SKM-1 (cell line): ENCODE data around the gene FAM229B.
"Not testable (repeated sequence)": the region's sequence is repeated elsewhere in the genome, so short reads cannot be mapped to it uniquely, and the experiment has no call there.

ENCODE experiments used
- DNase-seq: peaks from one replicate; lab custom pipeline; 2025; ENCODE audit not compliant: unreplicated experiment; lab: John Stamatoyannopoulos, UW

Gene FAM229B

GRCh38 chr6:112062966-112063365, 24.4 kb upstream of the FAM229B start:
- DNase-seq = no peak

- DNase-seq = no peak
These were observed 21.9 kb upstream of the FAM229B start for GRCh38 chr6:112065426-112065986.

- no peak for DNase-seq
These were observed 20.8 kb upstream of the FAM229B start for GRCh38 chr6:112066606-112067005.

GRCh38 chr6:112081569-112081968, 5.8 kb upstream of the FAM229B start:
- no peak for DNase-seq

- no peak for DNase-seq
These were observed 1.9 kb upstream of the FAM229B start for GRCh38 chr6:112085286-112086065.

- DNase-seq = peak; percentile 34
These were observed 651 bp upstream of the FAM229B start for GRCh38 chr6:112086744-112087135.

- DNase-seq = no peak
These were observed 525 bp downstream of the FAM229B start for GRCh38 chr6:112087916-112088315.

- no peak for DNase-seq
These were observed 9.5 kb downstream of the FAM229B start for GRCh38 chr6:112096901-112097300.

GRCh38 chr6:112100561-112100960, 13.2 kb downstream of the FAM229B start:
- no peak for DNase-seq

GRCh38 chr6:112106026-112106425, 18.6 kb downstream of the FAM229B start:
- DNase-seq = not testable (repeated sequence)

GRCh38 chr6:112106562-112106961, 19.2 kb downstream of the FAM229B start:
- DNase-seq = no peak

- no peak for DNase-seq
These were observed 21.9 kb downstream of the FAM229B start for GRCh38 chr6:112109262-112109661.

GRCh38 chr6:112113431-112113830, 26.0 kb downstream of the FAM229B start:
- no peak for DNase-seq

- no peak for DNase-seq
These were observed 26.5 kb downstream of the FAM229B start for GRCh38 chr6:112113918-112114317.

GRCh38 chr6:112114577-112115223, 27.3 kb downstream of the FAM229B start:
- DNase-seq = no peak

- DNase-seq = no peak
These were observed 28.8 kb downstream of the FAM229B start for GRCh38 chr6:112116221-112116620.

- DNase-seq = no peak
These were observed 30.2 kb downstream of the FAM229B start for GRCh38 chr6:112117554-112117953.

- no peak for DNase-seq
These were observed 30.6 kb downstream of the FAM229B start for GRCh38 chr6:112118034-112118433.

GRCh38 chr6:112122756-112123155, 35.4 kb downstream of the FAM229B start:
- DNase-seq = no peak

- DNase-seq = no peak
These were observed 36.6 kb downstream of the FAM229B start for GRCh38 chr6:112123982-112124381.

GRCh38 chr6:112128208-112128607, 40.8 kb downstream of the FAM229B start:
- no peak for DNase-seq

GRCh38 chr6:112130878-112131277, 43.5 kb downstream of the FAM229B start:
- DNase-seq = no peak
